Neural progenitor cell (in vitro differentiated cells): ENCODE measurements around the gene ASH1L. TPM values are rescaled to one million over a fixed set of nuclear protein-coding genes. Genes with fewer than 3 reads are reported as not detected.

Experiments
- DNase-seq: peaks from one replicate; pipeline ENCODE4 v3.0.0-alpha.2; 2016; ENCODE audit warnings: low spot score
- H2AFZ ChIP-seq: fragments of 200-600 bp; sonication (generic); replicated peaks from 2 replicates; pipeline ENCODE4 v1.6.1; 2016; ENCODE audit warnings: antibody characterized with exemption
- H3F3A ChIP-seq: fragments of 200-600 bp; sonication (generic); 2 replicates; pipeline ENCODE4 v1.6.1; 2016; ENCODE audit warnings: antibody characterized with exemption, low read depth
- H3K27ac ChIP-seq: fragments of 200-600 bp; sonication (generic); 2 replicates; pipeline ENCODE4 v1.5.1; 2016; ENCODE audit warnings: mild to moderate bottlenecking
- H3K27me3 ChIP-seq: fragments of 200-600 bp; sonication (generic); 2 replicates; pipeline ENCODE4 v1.6.1; 2016; ENCODE audit warnings: mild to moderate bottlenecking, moderate library complexity
- H3K36me3 ChIP-seq: fragments of 200-600 bp; sonication (generic); 2 replicates; pipeline ENCODE4 v1.5.1; 2016
- H3K4me1 ChIP-seq: fragments of 200-600 bp; sonication (generic); 2 replicates; pipeline ENCODE4 v1.6.1; 2016; ENCODE audit warnings: mixed run types
- H3K4me2 ChIP-seq: fragments of 200-600 bp; sonication (generic); 2 replicates; pipeline ENCODE4 v1.6.1; 2016
- H3K4me3 ChIP-seq: fragments of 200-600 bp; sonication (generic); 2 replicates; pipeline ENCODE4 v1.5.1; 2016
- H3K79me2 ChIP-seq: fragments of 200-600 bp; sonication (generic); 2 replicates; pipeline ENCODE4 v1.6.1; 2016; ENCODE audit warnings: low read depth
- H3K9ac ChIP-seq: fragments of 200-600 bp; sonication (generic); 2 replicates; pipeline ENCODE4 v1.6.1; 2016
- H3K9me3 ChIP-seq: fragments of 200-600 bp; sonication (generic); 2 replicates; pipeline ENCODE4 v1.5.1; 2016; ENCODE audit warnings: low read depth
- H4K20me1 ChIP-seq: fragments of 200-600 bp; sonication (generic); 2 replicates; pipeline ENCODE4 v1.6.1; 2016; ENCODE audit warnings: low read depth
- H3K27ac Mint-ChIP-seq: 3 replicates; pipeline ENCODE4 v1.8.0; 2021; ENCODE audit warnings: mixed read lengths
- H3K27me3 Mint-ChIP-seq: 2 replicates; pipeline ENCODE4 v1.8.0; 2022; ENCODE audit warnings: low read depth, mild to moderate bottlenecking, inconsistent platforms, moderate library complexity, mixed read lengths; ENCODE audit not compliant: insufficient read depth
- H3K36me3 Mint-ChIP-seq: 3 replicates; pipeline ENCODE4 v1.8.0; 2021; ENCODE audit warnings: mixed read lengths
- H3K4me1 Mint-ChIP-seq: 3 replicates; pipeline ENCODE4 v1.8.0; 2021; ENCODE audit warnings: mixed read lengths
- H3K4me3 Mint-ChIP-seq: 3 replicates; pipeline ENCODE4 v1.8.0; 2021; ENCODE audit warnings: mild to moderate bottlenecking, moderate library complexity, mixed read lengths
- H3K9me3 Mint-ChIP-seq: 3 replicates; pipeline ENCODE4 v1.8.0; 2020; ENCODE audit warnings: mixed read lengths
- CTCF ChIP-seq: fragments of 200-600 bp; sonication (generic); IDR thresholded peaks from 2 replicates; pipeline ENCODE4 v1.5.1; 2017; ENCODE audit warnings: antibody characterized with exemption, mild to moderate bottlenecking
- EZH2 ChIP-seq: fragments of 200-600 bp; sonication (generic); IDR thresholded peaks from 2 replicates; pipeline ENCODE4 v1.6.1; 2017; ENCODE audit warnings: antibody characterized with exemption, mild to moderate bottlenecking, moderate library complexity
- EZH2phosphoT487 ChIP-seq: fragments of 200-600 bp; sonication (generic); IDR thresholded peaks from 2 replicates; pipeline ENCODE4 v1.6.1; 2017; ENCODE audit warnings: antibody characterized with exemption
- total RNA-seq: library from RNA; depleted of rRNA; stranded (reverse); fragments of >200 nt; gene quantifications from 2 replicates; pipeline ENCODE4 v1.2.3, GENCODE V29; 2015; ENCODE audit warnings: low replicate concordance

Gene ASH1L
- total RNA-seq, 1 donor from 2014 or later: 42.1 TPM

- TF ChIP-seq CTCF (no peak), EZH2phosphoT487 (no peak), EZH2 (no peak)
- Histone ChIP-seq H3K9me3 (no peaks in the 10 kb centered on the region), H3K79me2 (peaks cover 98% of the 10 kb centered on the region), H3K36me3 (no peaks in the 10 kb centered on the region), H3K27me3 (no peaks in the 10 kb centered on the region), H3K27ac (no peak overlapping the region), H4K20me1 (peaks cover 18% of the 10 kb centered on the region), H3F3A (no peaks in the 10 kb centered on the region), H3K4me1 (no peaks in the 10 kb centered on the region), H3K4me3 (no peak overlapping the region), H3K9ac (no peak overlapping the region), H3K4me2 (no peak overlapping the region), H2AFZ (no peak overlapping the region)
- DNase-seq: no peak
- H3K9me3 Mint-ChIP-seq: peaks cover 18% of the 10 kb centered on the region
- H3K36me3 Mint-ChIP-seq: peaks cover 26% of the 10 kb centered on the region
- H3K27me3 Mint-ChIP-seq: no peaks in the 10 kb centered on the region
- H3K4me1 Mint-ChIP-seq: peaks cover 3% of the 10 kb centered on the region
- no peak overlapping the region for H3K4me3 Mint-ChIP-seq
- no peak overlapping the region for H3K27ac Mint-ChIP-seq
Observed at GRCh38 chr1:155548706-155549105, 13.9 kb downstream of the ASH1L start.

GRCh38 chr1:155540000-155540874 is 22.4 kb downstream of the ASH1L start:
- Mint-ChIP-seq H3K4me3 (no peak overlapping the region), H3K4me1 (no peaks in the 10 kb centered on the region), H3K27me3 (no peaks in the 10 kb centered on the region), H3K36me3 (no peaks in the 10 kb centered on the region), H3K9me3 (no peaks in the 10 kb centered on the region), H3K27ac (no peak overlapping the region)
- Histone ChIP-seq H3K4me1 (no peaks in the 10 kb centered on the region), H3K4me3 (no peak overlapping the region), H3K79me2 (peaks cover 99% of the 10 kb centered on the region), H4K20me1 (peaks cover 42% of the 10 kb centered on the region), H3F3A (no peaks in the 10 kb centered on the region), H3K9me3 (no peaks in the 10 kb centered on the region), H3K27ac (no peak overlapping the region), H3K4me2 (no peak overlapping the region), H3K36me3 (no peaks in the 10 kb centered on the region), H3K9ac (no peak overlapping the region), H2AFZ (no peak overlapping the region), H3K27me3 (no peaks in the 10 kb centered on the region)
- TF ChIP-seq EZH2phosphoT487 (no peak), EZH2 (no peak), CTCF (no peak)
- DNase-seq: no peak

GRCh38 chr1:155537193-155537592 is 25.4 kb downstream of the ASH1L start:
- Histone ChIP-seq H3K4me1 (no peaks in the 10 kb centered on the region), H3F3A (no peaks in the 10 kb centered on the region), H3K27ac (no peak overlapping the region), H3K9ac (no peak overlapping the region), H4K20me1 (peaks cover 28% of the 10 kb centered on the region), H2AFZ (no peak overlapping the region), H3K4me3 (no peak overlapping the region), H3K9me3 (no peaks in the 10 kb centered on the region), H3K36me3 (no peaks in the 10 kb centered on the region), H3K27me3 (no peaks in the 10 kb centered on the region), H3K4me2 (no peak overlapping the region), H3K79me2 (peaks cover 99% of the 10 kb centered on the region)
- DNase-seq: no peak
- no peak for TF ChIP-seq EZH2
- TF ChIP-seq EZH2phosphoT487: no peak
- no peak for TF ChIP-seq CTCF
- Mint-ChIP-seq H3K4me3 (no peak overlapping the region), H3K9me3 (no peaks in the 10 kb centered on the region), H3K27me3 (no peaks in the 10 kb centered on the region), H3K4me1 (no peaks in the 10 kb centered on the region), H3K27ac (no peak overlapping the region), H3K36me3 (peaks cover 6% of the 10 kb centered on the region)
